K562 treated with DMSO at 1 percent for 24 hours (cell line): ENCODE data around the gene MEIKIN. TPM values are rescaled to one million over a fixed set of nuclear protein-coding genes. Genes with fewer than 3 reads are reported as not detected.

Experiments
- total RNA-seq: library from RNA; unstranded; fragments of 300-600 nt; gene quantifications from 2 replicates; pipeline ENCODE4 v1.2.3, GENCODE V29; 2022; ENCODE audit warnings: low read depth; ENCODE audit not compliant: insufficient read depth

MEIKIN gene
- total RNA-seq, result not detected in 2 replicates

GRCh38 chr5:131945551-131946168 is at the start of gene MEIKIN:
MEIKIN (minus strand) TSS chr5:131945663; CDS start chr5:131945505, 158 bp downstream.

GRCh38 chr5:131796793-131797693 is 148.4 kb downstream of the MEIKIN start, which contains the start of gene FNIP1:
FNIP1 (minus strand) TSS chr5:131797017; CDS start chr5:131796921, 96 bp downstream.

Other genes starting within 250 kb of the MEIKIN start
- 11.3 and 12.0 TPM in 2 replicates for gene FNIP1, start 148.6 kb downstream of the MEIKIN start, total RNA-seq
- 0.90 and 1.0 TPM in 2 replicates for gene ACSL6, start 66.0 kb upstream of the MEIKIN start, total RNA-seq
- gene IL3, start 115.0 kb upstream of the MEIKIN start, total RNA-seq, result not detected in 2 replicates
- 1.3 TPM in 1 of 2 replicates, not detected in the other for gene CSF2, start 128.1 kb upstream of the MEIKIN start, total RNA-seq